Karpas-422 (cell line): Measurements from ENCODE around the gene MSRB1. TPM values are rescaled to one million over a fixed set of nuclear protein-coding genes. Genes with fewer than 3 reads are reported as not detected.
"Not testable (repeated sequence)": the region's sequence is repeated elsewhere in the genome, so short reads cannot be mapped to it uniquely, and the experiment has no call there.

ENCODE experiments used
- DNase-seq: peaks from one replicate; pipeline ENCODE4 v3.0.0-alpha.2; 2015
- H2AFZ ChIP-seq: fragments of 200-600 bp; sonication (generic); 2 replicates; pipeline ENCODE4 v1.6.1; 2014; ENCODE audit warnings: antibody characterized with exemption, low read length, mixed read lengths
- H3K27ac ChIP-seq: fragments of 200-600 bp; sonication (generic); 2 replicates; pipeline ENCODE4 v1.5.1; 2014; ENCODE audit warnings: mild to moderate bottlenecking, low read length, moderate library complexity
- H3K27me3 ChIP-seq: fragments of 200-600 bp; sonication (generic); 2 replicates; pipeline ENCODE4 v1.6.1; 2014; ENCODE audit warnings: low read length, mixed read lengths
- H3K36me3 ChIP-seq: fragments of 200-600 bp; sonication (generic); 2 replicates; pipeline ENCODE4 v1.6.1; 2014; ENCODE audit warnings: low read length, mixed read lengths; ENCODE audit not compliant: insufficient read depth
- H3K4me1 ChIP-seq: fragments of 200-600 bp; sonication (generic); 2 replicates; pipeline ENCODE4 v1.6.1; 2014; ENCODE audit warnings: mild to moderate bottlenecking, low read length, mixed read lengths
- H3K4me2 ChIP-seq: fragments of 200-600 bp; sonication (generic); 2 replicates; pipeline ENCODE4 v1.6.1; 2014; ENCODE audit warnings: low read length, low read depth, mild to moderate bottlenecking; ENCODE audit not compliant: poor library complexity, severe bottlenecking
- H3K4me3 ChIP-seq: fragments of 200-600 bp; sonication (generic); 2 replicates; pipeline ENCODE4 v1.5.1; 2014; ENCODE audit warnings: mild to moderate bottlenecking, antibody characterized with exemption, low read length, mixed read lengths
- H3K79me2 ChIP-seq: fragments of 200-600 bp; sonication (generic); 2 replicates; pipeline ENCODE4 v1.6.1; 2014; ENCODE audit warnings: mild to moderate bottlenecking, low read length, mixed read lengths
- H3K9ac ChIP-seq: fragments of 200-600 bp; sonication (generic); 2 replicates; pipeline ENCODE4 v1.6.0; 2014; ENCODE audit warnings: low read length
- H3K9me2 ChIP-seq: fragments of 200-600 bp; sonication (generic), shearing (Covaris generic); replicated peaks from 2 replicates; pipeline ENCODE4 v1.6.0; 2014; ENCODE audit warnings: mild to moderate bottlenecking, low read length, moderate library complexity; ENCODE audit not compliant: insufficient read depth
- H3K9me3 ChIP-seq: fragments of 300-700, 200-600 bp; sonication (generic); 2 replicates; pipeline ENCODE4 v1.6.1; 2014; ENCODE audit warnings: low read length, mixed read lengths
- H4K20me1 ChIP-seq: fragments of 200-600 bp; sonication (generic); 2 replicates; pipeline ENCODE4 v1.6.1; 2014; ENCODE audit warnings: mild to moderate bottlenecking, antibody characterized with exemption, low read length, low read depth; ENCODE audit not compliant: insufficient read depth
- total RNA-seq: library from RNA; depleted of rRNA; stranded (reverse); fragments of >200 nt; shearing (Covaris generic); gene quantifications from 2 replicates; pipeline ENCODE4 v1.2.3, GENCODE V29; 2014; ENCODE audit warnings: low replicate concordance

The MSRB1 gene
- total RNA-seq, 1 experiment from 2014 or later, result 4.8 TPM

DNA sequence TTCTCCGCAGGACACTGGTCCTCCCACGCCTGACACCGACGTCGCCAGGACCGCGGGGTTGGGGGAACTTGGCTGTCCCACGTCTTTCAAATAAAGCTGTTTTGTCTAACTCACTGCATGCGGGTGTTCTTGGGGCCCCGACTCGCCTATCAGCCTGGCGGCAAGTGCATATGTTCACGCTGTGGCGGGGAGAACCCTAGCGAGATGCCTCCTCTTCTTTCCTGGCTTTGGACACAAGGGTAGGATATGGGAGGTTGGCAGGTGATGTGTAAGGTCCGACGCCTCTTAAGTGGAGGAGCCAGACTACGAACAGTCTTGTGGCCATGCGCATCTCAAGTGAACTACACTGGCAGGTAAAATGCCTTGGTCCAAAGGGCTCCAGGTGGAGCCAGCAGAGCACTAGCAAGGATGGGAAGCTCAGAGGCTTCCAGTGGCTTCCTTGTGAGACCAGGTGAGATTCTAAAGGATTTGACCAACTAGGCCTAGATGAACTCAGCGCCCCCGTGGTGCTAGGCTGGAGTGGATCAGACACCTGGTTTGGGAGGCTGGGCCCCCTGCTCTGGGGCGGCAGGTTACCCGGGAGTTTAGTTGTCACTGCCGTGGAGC, 22.5 kb upstream of the MSRB1 start:
- Histone ChIP-seq H3K4me1 (peaks cover 38% of the 10 kb centered on the region), H3K9me3 (no peaks in the 10 kb centered on the region), H3K27ac (peak overlapping the region; percentile 40; the same call in 1 of the 2 replicates), H3K4me3 (peak overlapping the region; percentile 81), H3K36me3 (peaks cover 23% of the 10 kb centered on the region), H4K20me1 (peaks cover 19% of the 10 kb centered on the region), H3K27me3 (no peaks in the 10 kb centered on the region), H3K9ac (peak overlapping the region; percentile 98), H3K9me2 (no peaks in the 10 kb centered on the region), H3K4me2 (peak overlapping the region; percentile 73), H3K79me2 (peaks cover 33% of the 10 kb centered on the region), H2AFZ (no peak overlapping the region)
- DNase-seq, result peak; percentile 61

DNA sequence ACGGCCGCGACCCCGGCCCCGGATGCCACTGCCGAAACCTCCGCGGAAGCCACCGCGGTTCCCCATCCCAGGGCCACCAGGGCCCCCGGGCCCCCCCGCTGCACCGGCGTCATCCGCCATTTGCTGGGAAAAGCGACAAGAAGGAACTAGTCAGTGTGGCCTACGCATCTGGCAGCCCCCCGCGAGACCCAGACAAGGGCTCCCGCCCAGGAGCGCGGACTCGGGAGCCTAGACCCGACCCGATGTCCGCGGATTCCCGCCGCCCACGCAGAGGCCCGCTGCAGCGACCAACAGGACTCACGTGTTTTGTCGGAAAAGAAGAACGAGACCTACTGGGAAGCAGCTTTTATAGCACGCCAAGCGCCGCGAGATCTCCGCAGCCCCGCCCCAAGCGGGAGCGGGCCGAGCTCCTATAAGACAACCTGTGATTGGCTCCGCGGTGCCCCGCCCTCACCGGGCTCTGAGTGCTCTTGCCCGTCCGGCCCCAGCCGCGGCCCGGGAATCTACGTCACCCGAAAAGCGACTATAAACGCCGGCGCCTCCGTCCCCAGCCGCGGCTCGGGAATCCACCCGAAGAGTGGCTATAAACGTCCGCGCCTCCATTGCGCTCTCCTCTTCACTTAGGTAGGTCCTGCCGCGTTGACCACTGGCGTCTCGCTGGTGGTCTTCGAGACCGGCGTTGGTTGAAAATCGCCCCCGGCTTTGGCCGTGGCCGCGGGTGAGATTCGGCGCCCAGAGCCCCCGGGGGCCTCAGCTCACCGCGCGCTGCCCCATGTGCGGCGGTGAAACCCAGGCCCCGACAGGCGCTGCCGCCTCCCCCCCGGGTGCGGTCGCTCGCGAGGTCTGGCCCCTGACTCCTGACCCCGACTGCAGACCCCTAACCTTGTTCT, 21.8 kb upstream of the MSRB1 start, which contains the start of gene RPS2:
Gene RPS2, minus strand, starts transcription at position 321 of the 890 bp plus-strand sequence. Its CDS starts 201 bp downstream, at position 120.
- no peaks in the 10 kb centered on the region for H3K9me3 ChIP-seq
- H3K36me3 ChIP-seq, result peaks cover 23% of the 10 kb centered on the region
- H3K27ac ChIP-seq, result peak within 1 kb of the TSS; percentile 94
- no peaks in the 10 kb centered on the region for H3K27me3 ChIP-seq
- H3K9me2 ChIP-seq, result no peaks in the 10 kb centered on the region
- peak within 1 kb of the TSS; percentile 81 for H3K4me3 ChIP-seq
- H3K4me2 ChIP-seq, result peak within 1 kb of the TSS; percentile 97
- peak within 1 kb of the TSS; percentile 98 for H3K9ac ChIP-seq
- H3K4me1 ChIP-seq, result peaks cover 40% of the 10 kb centered on the region
- peaks cover 19% of the 10 kb centered on the region for H4K20me1 ChIP-seq
- peaks cover 41% of the 10 kb centered on the region for H3K79me2 ChIP-seq
- peak; percentile 99 for DNase-seq
- H2AFZ ChIP-seq, result no peak within 1 kb of the TSS

DNA sequence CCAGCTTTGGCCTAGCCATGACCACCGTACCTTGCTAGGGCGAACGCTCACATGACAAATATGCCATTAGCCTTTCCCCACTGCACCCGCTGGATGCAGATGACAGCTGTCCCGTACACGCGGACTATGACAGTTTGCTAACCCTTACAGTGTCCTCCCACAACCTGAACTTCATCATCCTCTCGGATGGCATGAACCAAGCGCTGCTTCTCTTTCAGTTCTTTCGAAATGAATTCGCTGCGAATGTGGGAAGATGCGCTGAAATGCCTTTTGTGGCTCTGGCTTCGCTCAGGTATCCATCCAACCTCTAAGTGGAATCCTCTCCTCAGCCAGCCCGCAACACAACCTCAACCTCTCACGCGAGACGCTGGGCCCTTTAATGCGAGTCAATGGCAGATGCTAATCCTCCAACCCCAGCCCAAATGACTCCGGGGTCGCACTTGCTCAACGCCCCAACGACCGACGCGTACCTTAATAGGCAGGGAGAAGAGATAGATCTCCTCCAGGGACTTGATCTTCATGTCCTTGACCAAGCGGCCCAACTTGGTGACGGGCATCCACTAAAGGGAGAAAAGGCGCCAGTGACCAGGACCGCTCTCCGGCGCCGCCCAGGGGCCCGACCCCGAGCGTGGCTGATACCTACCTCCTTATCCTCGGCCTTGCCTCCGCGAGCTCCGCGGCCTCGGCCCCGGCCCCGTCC, 21.0 kb upstream of the MSRB1 start:
- peaks cover 23% of the 10 kb centered on the region for H3K36me3 ChIP-seq
- H4K20me1 ChIP-seq, result peaks cover 19% of the 10 kb centered on the region
- peak overlapping the region; percentile 95 for H3K9ac ChIP-seq
- H2AFZ ChIP-seq, result no peak overlapping the region
- H3K9me2 ChIP-seq, result no peaks in the 10 kb centered on the region
- peak overlapping the region; percentile 94 for H3K27ac ChIP-seq
- peaks cover 44% of the 10 kb centered on the region for H3K79me2 ChIP-seq
- H3K27me3 ChIP-seq, result no peaks in the 10 kb centered on the region
- peak overlapping the region; percentile 81 for H3K4me3 ChIP-seq
- DNase-seq, result peak; percentile 68
- H3K9me3 ChIP-seq, result no peaks in the 10 kb centered on the region
- H3K4me2 ChIP-seq, result peak overlapping the region; percentile 97
- peaks cover 43% of the 10 kb centered on the region for H3K4me1 ChIP-seq

DNA sequence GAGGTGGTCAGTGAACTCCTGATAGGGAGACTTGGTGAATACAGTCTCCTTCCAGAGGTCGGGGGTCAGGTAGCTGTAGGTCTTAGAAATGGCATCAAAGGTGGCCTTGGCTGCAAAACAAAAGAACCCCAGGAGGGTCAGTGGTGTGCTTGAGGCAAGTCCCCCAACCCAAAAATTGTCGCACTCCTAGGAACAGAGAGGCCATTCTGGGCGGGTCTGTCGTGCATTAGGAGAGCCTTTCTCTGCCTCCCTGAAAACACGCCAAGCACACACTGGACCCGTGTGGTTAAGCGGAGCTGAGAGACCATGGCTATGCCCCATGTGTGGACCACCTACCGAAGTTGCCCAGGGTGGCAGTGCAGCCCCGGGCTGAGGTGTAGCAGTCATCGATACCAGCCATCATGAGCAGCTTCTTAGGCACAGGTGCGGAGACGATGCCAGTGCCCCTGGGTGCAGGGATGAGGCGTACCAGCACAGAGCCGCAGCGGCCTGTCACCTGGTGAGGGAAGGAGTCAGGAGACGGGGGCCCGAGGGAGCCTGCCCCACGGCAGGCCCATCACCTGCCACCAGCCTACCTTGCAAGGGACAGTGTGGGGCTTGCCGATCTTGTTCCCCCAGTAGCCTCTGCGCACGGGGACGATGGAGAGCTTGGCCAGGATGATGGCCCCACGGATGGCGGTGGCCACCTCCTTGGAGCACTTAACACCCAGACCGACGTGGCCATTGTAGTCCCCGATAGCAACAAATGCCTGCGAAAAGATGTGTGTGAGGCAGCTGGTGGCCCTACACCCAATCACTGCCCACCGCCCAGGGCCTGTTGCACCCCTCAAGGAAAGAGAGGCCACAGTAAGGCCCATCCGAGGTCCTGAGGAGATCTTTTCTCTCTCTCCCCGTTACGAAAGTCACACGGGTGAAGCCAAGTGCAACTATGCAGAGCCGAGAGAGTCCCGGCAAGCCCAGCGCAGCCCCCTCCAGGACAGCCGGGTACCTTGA, 19.5 kb upstream of the MSRB1 start:
- H3K9me3 ChIP-seq, H3K9me2 ChIP-seq, H3K27me3 ChIP-seq, H2AFZ ChIP-seq: not testable (repeated sequence)
- Histone ChIP-seq H3K4me3 (peak overlapping the region; percentile 81), H3K4me2 (peak overlapping the region; percentile 97), H4K20me1 (peaks cover 19% of the 10 kb centered on the region), H3K36me3 (peaks cover 23% of the 10 kb centered on the region), H3K9ac (peak overlapping the region; percentile 95), H3K4me1 (peaks cover 45% of the 10 kb centered on the region), H3K27ac (peak overlapping the region; percentile 94), H3K79me2 (peaks cover 44% of the 10 kb centered on the region)
- peak; percentile 44 for DNase-seq

DNA sequence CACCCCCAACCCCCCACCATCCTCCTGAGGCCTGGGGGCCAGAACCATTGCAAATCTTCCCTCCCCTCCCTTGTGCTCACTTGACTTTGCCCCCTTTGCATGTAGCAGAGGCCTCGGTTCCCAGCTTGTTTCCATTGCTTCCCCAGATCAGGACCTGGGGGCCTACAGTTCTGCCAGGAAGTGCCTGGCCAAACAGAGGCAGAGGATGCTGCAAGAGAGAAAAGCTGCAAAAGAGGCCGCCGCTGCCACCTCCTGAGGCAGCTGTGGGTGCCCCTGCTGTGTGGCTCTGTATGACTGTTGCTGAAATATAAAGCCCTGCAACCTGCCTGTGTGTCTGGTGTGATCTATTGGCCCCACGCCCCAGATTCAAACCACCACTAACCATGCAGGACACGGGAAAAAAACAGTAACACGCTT, 18.7 kb upstream of the MSRB1 start:
- no peak overlapping the region for H2AFZ ChIP-seq
- peak overlapping the region; percentile 95 for H3K9ac ChIP-seq
- H3K79me2 ChIP-seq, result peaks cover 44% of the 10 kb centered on the region
- H3K4me3 ChIP-seq, result peak overlapping the region; percentile 81; the same call in 1 of the 2 replicates
- no peaks in the 10 kb centered on the region for H3K9me2 ChIP-seq
- peak overlapping the region; percentile 94 for H3K27ac ChIP-seq
- peaks cover 19% of the 10 kb centered on the region for H4K20me1 ChIP-seq
- peak; percentile 85 for DNase-seq
- H3K36me3 ChIP-seq, result peaks cover 23% of the 10 kb centered on the region
- no peaks in the 10 kb centered on the region for H3K9me3 ChIP-seq
- no peaks in the 10 kb centered on the region for H3K27me3 ChIP-seq
- peak overlapping the region; percentile 97 for H3K4me2 ChIP-seq
- peaks cover 45% of the 10 kb centered on the region for H3K4me1 ChIP-seq

DNA sequence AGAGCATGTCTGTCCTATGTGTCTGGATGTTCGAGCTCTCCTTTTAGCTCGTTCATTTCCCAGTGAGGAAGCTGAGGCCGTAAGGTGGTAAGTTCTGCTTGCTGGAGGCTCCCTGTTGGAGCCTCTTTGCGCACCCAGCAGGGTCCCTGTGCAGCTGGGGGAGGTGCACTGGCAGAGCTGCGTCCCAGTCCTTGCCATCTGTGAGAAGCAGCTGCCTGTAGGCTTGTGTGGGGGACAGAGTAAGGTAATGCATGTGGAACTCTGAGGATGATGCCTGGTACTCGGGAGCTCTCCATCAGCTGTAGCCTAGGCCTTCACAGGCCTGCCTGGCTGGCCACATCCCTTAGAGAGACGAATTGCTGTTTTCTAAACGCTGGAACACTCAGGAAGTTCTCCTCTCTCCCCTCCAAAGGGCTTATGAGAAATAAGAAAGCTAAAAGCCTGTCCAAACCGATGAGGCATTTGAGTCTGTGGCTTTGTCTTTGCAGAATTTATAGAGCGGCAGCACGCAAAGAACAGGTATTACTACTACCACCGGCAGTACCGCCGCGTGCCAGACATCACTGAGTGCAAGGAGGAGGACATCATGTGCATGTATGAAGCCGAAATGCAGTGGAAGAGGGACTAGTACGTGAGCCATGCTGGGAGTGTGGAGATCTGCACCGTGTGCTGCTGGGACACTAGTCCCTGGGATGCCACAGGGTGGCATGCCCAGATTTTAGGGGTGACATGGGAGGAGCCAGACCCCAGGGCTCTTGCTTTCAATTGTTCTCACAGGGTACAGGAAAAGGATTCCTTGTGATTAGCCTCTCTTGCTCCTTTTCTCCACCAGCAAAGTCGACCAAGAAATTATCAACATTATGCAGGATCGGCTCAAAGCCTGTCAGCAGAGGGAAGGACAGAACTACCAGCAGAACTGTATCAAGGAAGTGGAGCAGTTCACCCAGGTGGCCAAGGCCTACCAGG, 17.9 kb upstream of the MSRB1 start:
- DNase-seq, result peak; percentile 88
- peak overlapping the region; percentile 94 for H3K27ac ChIP-seq
- H3K4me2 ChIP-seq, result peak overlapping the region; percentile 97
- H3K9me3 ChIP-seq, result no peaks in the 10 kb centered on the region
- H2AFZ ChIP-seq, result no peak overlapping the region
- peak overlapping the region; percentile 91 for H3K9ac ChIP-seq
- H4K20me1 ChIP-seq, result peaks cover 19% of the 10 kb centered on the region
- H3K79me2 ChIP-seq, result peaks cover 43% of the 10 kb centered on the region
- H3K27me3 ChIP-seq, result no peaks in the 10 kb centered on the region
- no peaks in the 10 kb centered on the region for H3K9me2 ChIP-seq
- peaks cover 43% of the 10 kb centered on the region for H3K4me1 ChIP-seq
- H3K36me3 ChIP-seq, result peaks cover 23% of the 10 kb centered on the region
- H3K4me3 ChIP-seq, result peak overlapping the region; percentile 80
